ENCODE results near the gene ACER2.

The ACER2 gene

DNA sequence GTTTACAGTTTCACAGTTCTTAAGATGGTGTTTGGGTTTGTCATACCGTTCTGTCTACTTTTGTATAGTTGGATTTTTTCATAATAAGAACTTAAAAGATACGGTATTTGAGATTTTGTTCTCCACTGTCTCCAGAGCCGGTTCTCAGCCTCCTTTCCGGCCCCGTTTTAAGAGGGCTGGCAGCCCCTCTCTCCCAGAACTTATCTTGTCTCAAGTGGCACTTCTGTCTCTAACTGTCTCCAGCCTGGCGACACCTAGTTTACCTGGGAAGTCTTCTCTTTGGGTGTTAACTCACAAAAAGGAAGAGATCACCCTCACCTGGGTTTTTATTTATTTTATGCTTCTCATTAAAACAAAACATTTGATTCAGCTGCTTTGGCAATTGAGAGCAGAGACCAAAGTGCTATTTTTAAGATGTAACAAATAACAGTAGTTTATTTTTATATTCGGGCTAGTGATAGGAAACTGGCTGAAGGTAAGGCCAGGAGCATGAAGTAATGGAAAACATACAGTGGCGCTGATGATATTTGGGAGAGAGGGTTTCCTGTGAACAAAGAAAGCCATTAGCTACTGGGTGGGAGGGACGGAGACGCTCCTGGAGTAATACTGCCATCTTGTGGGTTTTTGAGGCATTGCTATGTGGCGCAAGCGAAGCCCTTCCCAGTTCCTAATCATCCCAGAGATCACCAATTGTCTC, 48.3 kb downstream of the ACER2 start:
- DNase-seq = no peak

DNA sequence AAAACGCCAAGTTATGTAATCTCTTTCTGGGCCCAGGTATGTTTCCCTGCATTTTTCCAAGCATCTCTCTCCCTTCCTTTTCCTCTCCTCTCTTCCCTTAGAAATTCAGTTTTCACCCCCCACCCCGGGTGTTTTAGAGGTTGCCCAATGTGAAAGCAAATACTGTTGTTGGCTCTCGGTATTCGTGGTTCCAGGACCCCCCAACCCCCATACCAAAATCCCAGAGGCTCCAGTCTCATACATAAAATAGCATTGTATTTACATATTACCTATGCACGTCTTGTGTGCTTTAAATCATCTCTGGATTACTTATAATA, 48.8 kb downstream of the ACER2 start:
- no peak for DNase-seq

DNA sequence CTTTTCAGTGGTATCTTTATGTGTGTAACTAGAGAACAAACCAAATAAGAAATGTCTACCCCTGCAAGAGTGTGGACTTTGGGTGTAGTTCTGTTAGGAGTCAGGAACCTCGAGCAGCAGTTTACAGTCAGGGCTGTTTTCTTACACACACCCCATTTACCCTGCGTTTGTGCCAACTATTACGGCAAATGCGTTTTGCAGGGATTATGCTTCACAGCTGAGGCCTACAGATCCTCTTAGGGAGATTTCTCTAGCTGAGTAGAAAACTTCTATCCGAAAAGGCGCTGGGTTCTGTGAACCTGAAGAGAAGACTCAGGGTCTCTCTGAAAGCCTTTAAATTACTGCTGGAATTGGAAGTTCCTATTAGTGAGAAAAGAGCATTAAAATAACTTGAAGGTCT, 51.4 kb downstream of the ACER2 start:
- DNase-seq = no peak

DNA sequence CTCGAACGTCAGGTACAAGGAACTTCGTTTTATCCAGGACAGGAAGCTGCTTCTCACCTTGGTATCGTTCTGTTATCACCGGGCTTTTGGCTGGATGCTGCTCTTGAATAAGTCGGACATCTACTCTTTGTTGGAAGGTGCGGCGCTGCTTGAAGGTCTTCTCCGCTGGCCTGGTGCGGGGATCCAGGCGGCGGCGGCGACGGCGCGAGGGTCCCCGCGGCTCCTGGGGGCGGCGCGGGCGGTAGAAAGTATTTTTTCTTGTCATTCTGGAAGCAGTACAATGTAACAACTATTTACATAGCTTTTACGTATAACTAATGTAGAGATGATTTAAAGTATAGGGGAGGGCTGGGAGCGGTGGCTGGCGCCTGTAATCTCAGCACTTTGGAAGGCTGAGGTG, 52.3 kb downstream of the ACER2 start:
- DNase-seq = no peak

DNA sequence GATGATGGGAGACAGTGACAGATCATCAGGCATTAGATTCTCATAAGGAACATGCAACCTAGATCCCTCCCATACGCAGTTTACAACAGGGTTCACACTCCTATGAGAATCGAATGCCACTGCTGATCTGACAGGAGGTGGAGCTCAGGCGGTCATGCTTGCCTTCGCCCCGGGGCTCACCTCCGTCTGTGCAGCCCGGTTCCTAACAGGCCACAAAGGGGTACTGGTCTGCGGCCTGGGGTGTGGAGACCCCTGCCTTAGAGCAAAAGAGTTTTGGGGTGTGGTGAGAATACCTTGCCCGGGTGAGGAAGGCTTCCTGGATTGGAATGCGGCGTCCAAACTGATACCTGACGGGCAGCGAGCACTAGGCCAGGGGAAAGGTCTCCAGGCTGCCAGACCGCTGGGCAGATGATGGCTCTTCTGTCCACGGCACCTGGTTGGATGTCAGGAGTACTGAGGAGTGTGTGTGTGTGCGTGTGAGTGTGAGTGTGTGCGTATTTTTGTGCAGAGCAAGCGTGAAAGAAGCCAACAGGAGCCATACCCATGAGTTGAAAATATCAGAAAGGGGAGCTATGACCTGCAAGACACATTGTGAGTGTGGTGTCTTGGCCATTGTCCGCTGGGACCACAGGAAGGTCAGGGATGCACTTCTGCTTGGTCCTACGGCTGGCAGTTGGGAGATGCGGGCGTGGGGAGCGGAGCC, 55.4 kb downstream of the ACER2 start:
- DNase-seq = no peak

DNA sequence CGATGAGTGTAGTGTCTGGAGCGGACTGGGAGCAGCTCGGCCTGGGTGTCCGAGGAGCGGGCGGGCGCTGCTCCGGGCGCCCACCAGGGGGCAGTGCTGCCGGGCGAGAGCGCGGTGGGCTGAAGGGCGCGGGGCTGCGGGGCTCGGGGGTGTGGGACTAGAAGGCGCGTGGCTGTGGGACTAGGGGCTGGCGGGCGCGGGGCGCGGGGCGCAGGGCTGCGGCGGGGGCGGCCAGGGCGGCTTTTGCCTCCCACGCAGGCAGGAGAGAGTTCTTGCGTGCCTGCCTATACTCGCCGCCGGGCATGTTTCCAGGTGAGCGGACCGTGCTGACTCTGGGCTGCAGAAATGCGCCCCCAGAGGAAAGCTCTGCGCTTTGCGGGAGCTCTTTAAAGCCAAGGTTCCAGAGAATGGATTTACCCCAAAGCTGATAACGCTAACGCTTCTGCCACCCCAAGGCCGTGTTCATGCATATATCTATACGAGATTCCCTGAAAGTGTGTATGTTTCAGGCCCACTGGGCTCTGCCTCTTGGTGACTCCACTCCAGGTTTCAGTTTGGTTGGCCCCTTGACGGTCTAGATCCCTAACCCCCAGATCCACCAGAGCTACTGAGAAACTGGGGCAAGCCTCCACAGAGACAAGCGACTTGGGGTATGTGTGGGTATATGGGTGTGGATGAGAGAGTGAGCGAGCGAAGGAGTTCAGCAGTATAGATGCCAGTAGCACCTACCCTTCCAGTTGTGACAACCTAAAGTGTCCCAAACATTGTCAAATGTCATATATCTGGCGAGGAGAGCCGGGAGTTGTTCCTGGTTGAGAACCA, 56.2 kb downstream of the ACER2 start:
- no peak for DNase-seq

DNA sequence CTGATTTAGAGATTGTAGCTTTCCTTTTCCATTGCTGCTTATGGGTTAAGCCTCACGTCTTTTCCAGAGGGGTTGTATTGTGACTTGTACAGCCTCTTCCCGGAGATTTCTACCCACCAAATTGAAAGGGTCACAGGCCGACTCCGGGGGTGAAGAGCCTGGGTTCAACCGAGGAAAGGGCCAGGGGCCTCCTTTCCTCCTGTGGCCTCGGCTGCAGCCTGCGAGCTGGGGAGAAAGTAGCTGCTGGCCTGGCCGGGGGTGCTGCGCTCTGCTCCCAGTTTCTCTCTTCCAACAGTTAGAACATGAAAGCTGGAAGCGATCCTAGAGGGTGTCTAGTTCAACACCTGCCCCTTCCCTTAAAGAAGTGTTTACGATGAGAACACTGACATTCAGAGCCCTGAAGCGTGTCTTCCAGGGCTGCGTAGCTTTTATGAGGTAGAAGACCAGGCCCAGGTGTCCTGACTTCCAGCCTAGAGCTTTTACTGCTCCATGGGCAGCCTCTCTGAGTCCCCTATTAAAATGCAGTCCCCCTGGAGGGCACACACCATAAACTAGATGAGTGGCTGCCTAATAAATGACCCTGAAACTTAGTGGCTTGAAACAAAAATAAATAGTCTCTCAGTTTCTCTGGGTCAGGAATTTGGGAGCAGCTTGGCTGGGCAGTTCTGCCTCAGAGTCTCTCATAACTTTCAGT, 56.9 kb downstream of the ACER2 start:
- DNase-seq = no peak

DNA sequence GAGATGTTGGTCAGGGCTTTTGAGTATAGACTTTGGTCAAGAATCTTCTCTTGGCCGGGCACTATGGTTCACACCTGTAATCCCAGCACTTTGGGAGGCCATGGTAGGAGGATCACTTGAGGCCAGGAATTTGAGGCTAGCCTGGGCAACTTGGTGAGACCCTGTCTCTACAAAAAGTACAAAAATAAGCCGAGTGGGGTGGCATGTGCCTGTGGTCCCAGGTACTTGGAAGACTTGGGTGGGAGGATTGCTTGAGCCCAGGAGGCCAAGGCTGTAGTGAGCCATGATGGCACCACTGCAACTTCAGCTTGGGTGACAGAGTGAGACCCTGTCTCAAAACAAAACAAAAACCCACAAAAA, 57.5 kb downstream of the ACER2 start:
- DNase-seq = no peak

DNA sequence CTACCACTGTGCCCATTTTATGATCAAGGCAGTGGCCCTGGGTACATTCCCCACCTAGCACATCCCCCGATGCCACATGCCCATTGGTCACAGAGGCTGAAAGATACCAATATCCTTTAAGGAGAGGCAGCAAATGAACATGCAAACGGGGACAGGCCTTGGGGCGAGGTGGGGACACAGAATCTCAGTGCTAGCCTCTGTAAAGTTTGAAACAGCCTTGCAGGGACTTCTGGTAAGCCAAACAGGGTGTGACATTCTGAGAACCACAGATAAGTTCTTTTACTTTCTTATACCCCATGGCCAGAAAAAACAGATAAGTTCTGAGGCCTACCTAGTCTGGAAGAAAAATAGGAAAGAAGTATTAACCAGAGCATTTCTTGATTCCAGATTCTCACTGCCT, 60.5 kb downstream of the ACER2 start:
- DNase-seq = no peak

DNA sequence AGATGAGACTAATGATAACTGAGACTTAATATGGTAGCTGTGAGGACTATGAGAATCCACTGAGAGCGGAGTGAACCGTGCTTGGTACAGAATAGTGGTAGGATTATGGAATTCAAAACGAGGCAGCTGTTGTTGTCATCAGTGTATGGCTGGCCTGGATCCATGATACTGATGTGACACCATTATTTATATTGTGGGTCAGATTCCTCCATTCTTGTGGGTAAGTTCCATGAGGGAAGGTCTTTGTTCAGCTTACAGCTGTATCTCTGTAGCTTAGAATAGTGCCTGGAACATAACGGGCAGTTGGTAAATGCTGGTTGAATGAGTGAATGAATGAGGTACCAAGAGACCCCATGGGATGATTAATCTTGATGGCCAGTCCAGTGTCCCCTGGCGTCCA, 61.8 kb downstream of the ACER2 start:
- DNase-seq = no peak

DNA sequence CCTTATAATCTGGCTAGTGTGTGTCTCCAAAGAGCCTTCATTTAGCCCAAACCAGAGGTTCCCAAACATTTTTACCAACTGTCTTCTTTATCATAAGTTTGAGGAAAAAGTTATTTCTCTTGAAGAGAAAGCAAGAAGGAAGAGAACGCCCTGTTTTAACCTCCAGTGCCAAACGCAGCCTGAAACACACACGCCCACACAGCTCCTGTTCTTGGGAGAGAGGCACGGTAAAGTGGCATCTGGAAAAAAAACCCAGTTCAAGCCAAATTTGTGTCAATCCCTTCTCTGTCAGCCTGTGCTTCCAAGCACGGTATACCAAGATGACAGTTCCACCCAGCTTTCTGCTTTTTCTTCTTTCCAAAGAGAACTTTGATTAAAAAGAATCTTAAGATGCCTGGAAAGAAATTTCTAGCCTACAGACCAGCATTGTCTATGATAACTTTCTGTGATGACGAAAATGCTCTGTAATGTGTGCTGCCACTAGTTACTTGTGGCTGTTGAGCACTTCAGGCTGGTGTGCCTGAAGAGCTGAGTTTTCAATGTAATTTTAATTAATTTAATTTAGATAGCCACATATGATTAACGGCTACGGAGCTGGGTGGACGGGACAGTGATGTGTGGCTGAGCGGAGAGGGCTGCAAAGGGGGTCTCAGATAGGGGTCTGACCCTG, 62.3 kb downstream of the ACER2 start:
- no peak for DNase-seq

DNA sequence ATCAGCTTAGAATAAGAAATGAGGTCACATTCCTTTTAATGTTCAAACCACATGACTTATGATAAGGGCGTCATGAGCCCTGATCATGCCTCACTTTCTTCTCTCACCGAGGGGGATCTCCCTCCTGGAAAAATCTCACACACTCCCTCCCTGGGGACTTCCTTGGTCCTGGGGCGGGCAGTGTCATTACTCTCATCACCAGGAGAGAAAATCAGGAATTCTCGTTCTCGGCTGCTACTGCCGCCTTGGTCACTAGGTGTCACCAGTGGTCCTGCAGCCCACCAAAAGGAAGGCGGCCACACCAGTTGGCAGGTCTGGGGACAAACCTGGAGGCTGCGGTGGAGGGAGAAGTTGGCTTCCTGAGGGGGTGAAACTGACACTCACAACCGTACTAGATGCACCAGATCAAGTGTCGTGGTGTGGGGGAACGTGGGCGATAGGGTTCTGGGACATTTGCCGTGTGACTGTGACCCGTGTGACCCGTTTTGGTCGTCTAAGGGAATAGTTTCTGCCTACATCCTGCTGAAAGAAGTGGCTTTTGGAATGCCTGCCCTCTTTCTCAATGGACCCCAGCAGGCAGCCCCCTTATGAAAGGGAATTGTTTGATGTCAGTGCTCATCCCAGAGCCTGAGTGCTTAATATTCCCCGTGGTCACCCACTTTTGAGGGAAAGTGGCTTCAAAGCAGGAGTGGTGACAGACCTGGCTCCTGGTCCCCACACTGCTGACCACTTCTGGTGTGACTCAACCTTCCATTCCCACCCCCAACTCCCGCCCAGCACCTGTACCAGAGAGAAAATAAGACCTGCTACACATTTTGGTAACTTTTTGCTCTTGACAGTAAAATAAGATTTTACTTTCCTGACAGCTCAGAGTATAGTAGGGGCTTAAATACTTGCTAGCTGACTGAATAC, 63.2 kb downstream of the ACER2 start:
- DNase-seq = no peak

DNA sequence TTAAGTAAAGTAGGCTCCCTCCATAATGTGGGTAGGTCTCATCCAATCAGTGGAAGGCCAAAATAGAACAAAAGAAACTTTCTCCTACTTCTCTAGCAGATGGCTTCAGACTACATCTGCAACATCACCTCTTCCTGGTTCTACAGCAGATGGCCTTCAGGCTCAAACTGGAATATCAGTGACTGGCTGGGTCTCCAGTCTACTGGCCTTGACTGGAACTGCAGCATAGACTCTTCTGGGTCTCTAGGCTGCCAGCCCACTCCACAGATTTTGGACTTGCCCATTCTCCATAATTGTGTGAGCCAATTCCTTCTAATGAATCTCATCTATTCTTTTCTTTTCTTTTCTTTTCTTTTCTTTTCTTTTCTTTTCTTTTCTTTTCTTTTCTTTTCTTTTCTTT, 64.8 kb downstream of the ACER2 start:
- no peak for DNase-seq

DNA sequence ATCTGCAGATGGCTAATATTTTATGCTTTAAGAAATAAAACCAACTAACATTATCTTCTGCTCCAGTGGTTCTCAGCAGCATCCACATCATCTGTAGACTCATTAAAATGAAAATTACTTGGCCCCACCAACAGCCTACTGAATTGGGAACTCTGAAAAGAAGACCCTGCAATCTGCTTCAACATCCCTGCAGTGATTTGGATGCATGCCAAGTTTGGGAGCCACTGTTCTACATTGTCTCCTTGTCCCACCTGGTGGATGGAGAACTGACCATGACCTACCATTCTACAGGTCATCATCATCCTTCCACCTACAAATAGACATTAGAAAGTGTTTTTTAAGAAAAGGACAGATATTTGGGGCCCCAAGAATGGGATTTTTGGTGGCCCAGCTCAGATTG, 71.1 kb downstream of the ACER2 start:
- no peak for DNase-seq

DNA sequence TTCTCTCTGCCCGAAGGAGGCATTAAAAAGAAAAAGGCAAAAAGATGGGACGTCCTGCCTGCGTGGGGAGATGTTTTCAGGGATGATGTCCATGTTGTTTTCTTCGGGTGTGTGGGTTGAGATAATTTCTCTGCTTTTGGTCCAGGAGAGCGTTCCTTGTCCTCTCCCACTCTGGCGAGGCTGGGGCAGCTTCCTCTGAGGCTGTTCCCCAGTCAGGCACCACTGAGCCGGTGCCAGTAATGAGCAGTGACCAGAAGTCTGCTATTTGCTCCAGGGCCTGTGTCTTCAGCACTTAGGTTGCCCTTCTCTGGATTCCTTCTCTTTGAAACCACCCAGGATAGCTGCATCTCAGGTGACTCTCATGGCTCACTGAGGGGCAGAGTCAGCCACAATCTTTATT, 71.5 kb downstream of the ACER2 start:
- DNase-seq = no peak

DNA sequence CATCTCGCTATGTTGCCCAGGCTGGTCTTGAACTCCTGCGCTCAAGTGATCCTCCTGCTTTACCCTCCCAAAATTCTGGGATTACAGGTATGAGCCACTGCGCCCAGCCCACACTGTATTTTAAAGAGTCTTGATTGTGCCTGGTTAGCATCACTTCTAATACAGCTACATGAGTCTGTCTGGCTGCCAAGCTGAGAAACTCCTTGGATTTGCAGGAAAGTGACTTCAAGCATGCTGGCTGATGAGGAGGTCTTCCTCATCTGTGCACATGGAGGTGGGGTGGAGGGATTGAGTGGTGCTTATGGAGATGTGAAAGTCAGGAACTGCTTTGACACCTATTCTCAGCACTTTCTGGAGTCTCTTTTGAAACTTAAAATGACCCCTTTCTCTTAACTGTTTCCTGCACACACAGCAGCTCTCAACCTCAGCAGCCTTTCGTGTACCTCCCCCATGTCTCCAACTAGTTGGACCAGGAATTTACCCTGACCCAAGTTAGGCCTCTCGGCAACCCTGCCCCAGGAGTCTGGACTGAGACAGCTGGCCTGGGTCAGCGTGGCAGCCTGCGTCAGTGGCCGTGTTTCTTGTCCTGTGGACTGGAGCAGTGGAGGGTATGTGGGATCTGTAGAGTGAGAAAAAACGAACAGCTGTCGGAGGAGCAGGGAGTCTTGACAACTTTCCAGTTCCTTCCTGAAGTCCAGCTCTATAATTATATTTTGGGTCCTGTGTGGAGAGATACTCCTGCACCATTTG, 72.5 kb downstream of the ACER2 start:
- DNase-seq = no peak

DNA sequence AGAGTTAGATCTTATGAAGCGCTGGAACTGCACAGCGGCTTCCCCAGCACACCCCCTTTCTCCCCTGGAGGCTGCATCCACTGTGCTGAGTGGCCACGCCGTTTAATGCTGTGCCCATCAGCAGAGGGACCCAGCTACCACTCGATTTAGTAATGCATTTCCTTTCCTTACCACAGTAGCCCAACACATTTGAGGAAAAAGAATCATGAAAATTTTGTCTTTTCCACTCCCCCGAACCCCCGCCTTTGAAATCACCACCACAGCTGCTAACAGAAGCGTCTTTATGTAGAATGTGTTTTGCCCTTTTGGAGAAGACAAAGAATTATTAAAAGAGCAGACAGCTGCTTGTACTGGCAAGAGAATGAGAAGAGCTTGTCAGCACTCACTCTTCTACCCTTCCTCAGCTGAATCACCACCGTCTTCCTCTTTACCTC, 73.2 kb downstream of the ACER2 start:
- DNase-seq = no peak

DNA sequence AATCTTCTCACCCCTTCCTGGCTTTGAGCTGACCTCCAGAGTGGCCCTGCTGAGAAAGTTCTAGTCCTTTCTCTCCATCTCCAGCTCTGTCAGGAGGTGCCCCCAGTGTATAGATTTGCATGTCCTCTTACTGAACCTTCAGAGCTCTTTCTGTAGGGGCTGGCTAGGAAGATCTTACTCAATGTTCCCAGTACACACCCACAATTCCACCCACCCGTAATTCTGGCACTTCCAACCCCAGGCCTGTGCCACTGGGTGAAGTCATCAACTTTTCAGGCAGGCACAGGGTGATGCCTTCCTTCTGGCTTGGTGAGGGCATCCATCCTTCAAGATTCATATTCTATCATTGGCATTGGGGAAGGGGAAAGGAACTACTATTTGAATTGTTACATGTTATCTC, 75.9 kb downstream of the ACER2 start:
- DNase-seq = no peak

DNA sequence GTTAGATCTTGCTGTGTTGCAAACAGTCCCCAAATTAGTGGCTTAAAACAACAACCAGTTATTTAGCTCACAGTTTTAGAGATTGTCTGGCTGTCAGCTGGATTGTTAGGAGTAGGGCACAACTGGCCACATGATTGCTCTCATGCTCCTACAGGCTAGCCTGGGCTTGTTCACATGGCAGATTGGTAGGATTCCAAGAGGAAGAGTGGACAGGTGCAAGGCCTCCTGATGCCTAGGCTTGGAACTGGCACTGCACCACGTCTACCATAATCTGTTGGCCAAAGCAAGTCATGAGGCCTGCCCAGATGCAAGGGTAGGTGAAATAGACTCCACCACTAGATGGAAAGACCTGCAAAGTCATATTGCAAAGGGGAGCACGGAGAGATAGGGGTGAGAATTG, 76.4 kb downstream of the ACER2 start:
- DNase-seq = no peak

DNA sequence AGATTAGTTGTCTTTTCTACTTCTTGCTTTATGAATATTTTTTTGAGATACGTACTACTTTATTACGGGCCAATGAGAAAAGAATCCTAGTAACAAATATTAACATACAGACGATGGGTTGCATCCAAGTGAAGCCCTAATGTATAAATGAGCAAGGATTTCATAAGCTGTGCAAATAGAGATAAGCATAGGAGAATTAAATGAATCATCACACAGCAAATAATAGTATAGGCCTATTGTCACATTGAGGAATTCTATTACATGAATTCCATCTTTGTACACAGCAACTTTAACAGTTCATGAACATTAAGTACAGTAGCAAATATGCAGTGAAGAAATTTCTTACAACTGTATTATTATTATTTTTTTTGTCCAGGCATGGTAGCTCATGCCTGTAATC, 78.0 kb downstream of the ACER2 start:
- no peak for DNase-seq

DNA sequence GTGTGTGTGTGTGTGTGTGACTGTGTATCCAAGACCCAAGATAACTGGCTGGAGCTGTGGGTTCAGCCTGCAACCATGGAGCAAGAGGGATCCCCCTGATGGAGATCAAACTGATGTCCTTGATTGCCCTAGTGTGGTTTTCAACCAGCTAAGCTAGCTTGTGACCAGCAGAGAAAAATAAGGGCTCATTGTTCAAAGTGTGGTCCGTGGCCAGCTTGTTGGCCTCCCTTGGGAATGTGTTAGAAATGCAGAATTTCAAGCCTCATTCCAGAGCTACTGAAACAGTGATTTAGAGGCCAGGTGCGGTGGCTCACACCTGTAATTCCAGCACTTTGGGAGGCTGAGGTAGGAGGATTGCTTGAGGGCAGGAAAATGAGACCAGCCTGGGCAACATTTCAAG, 79.9 kb downstream of the ACER2 start:
- no peak for DNase-seq

Data from cortex of kidney (tissue), 1 donor.